NB4 (cell line): Measurements from ENCODE around the gene FRMD1.

Experiments used
- MYC ChIP-seq: IDR thresholded peaks from 2 replicates; pipeline ENCODE4 v1.6.1; 2011; ENCODE audit warnings: low read depth, low read length
- POLR2A ChIP-seq: IDR thresholded peaks from 2 replicates; pipeline ENCODE4 v1.6.1; 2011; ENCODE audit warnings: mild to moderate bottlenecking; ENCODE audit not compliant: insufficient read length; ENCODE audit errors: extremely low read depth
- TF ChIP-seq, protein P1 (sequence below): IDR thresholded peaks from one replicate; pipeline ENCODE4 v1.5.1; 2012; ENCODE audit warnings: low read depth, low read length
- TF ChIP-seq, protein P2 (sequence below): IDR thresholded peaks from 2 replicates; pipeline ENCODE4 v1.6.1; 2011; ENCODE audit warnings: low read depth, low read length

DNA sequence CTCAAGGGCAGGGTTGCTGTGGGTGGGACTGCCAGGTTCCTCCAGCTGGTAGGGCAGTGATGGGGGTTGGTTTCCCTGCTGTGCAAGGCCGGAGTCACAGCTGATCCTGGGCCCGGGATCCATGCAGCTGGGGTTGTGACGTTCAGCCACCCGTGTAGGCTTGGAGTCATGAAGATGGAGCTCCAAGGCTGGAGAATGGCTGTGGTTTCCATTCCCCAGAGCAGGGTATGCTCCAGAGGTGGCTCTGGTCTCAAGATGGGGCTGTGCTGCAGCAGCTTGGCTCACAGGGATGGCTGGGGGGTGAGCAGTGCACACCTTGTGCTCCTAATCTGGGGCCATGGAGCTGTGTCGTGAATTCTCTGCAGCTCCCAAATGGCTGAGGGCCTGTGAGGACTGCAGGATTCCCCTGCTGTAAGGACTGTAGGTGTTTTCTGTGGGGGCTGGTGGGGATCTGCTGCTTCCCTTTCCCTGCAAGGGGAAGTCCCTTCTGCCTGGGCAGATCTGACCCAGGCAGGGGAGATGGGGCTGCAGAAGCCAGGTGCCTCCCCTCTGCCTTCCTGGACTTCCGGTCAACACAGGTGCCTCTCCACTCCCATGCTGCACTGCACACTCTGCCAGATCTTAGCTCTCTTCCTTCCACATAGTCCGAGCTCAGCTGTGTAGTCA is 65.6 kb downstream of the FRMD1 start:
- TF ChIP-seq, protein P1, sequence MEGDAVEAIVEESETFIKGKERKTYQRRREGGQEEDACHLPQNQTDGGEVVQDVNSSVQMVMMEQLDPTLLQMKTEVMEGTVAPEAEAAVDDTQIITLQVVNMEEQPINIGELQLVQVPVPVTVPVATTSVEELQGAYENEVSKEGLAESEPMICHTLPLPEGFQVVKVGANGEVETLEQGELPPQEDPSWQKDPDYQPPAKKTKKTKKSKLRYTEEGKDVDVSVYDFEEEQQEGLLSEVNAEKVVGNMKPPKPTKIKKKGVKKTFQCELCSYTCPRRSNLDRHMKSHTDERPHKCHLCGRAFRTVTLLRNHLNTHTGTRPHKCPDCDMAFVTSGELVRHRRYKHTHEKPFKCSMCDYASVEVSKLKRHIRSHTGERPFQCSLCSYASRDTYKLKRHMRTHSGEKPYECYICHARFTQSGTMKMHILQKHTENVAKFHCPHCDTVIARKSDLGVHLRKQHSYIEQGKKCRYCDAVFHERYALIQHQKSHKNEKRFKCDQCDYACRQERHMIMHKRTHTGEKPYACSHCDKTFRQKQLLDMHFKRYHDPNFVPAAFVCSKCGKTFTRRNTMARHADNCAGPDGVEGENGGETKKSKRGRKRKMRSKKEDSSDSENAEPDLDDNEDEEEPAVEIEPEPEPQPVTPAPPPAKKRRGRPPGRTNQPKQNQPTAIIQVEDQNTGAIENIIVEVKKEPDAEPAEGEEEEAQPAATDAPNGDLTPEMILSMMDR = no peak
- TF ChIP-seq POLR2A (no peak), MYC (no peak)
- TF ChIP-seq, protein P2, sequence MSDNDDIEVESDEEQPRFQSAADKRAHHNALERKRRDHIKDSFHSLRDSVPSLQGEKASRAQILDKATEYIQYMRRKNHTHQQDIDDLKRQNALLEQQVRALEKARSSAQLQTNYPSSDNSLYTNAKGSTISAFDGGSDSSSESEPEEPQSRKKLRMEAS = no peak
